ENCODE measurements around the gene OCEL1. TPM values are rescaled to one million over a fixed set of nuclear protein-coding genes. Genes with fewer than 3 reads are reported as not detected.

The OCEL1 gene
- total and polyA plus RNA-seq, 2 of the 13 experiments (the other 11 are each of a cell fraction or from before 2014, with no cell fraction given): 10.6 to 17.2 TPM

- TF ChIP-seq NR2F6 (IDR thresholded peaks at IDR 0.05) (no peak), NR2F6 (CRISPR knock-in tag; IDR thresholded peaks at IDR 0.05) (no peak), POLR2AphosphoS5 (IDR thresholded peaks at IDR 0.05; ENCODE audit: low read depth, low read length) (no peak), ZNF337 (CRISPR knock-in tag; IDR thresholded peaks at IDR 0.05; ENCODE audit: borderline replicate concordance, low read depth) (no peak)
Measured at GRCh38 chr19:17266026-17266425, 40.0 kb downstream of the OCEL1 start (continued).

- H3K79me2 ChIP-seq (ENCODE audit: insufficient read depth, low read length): peaks cover 13% of the 10 kb centered on the region
- peaks cover 0 to 6% of the 10 kb centered on the region in 2 experiments; a peak in 2 of 5 replicates for H3K27me3 ChIP-seq (ENCODE audit: control insufficient read depth in 1 of 2, insufficient read depth in 2 of 2, low read length in 2 of 2)
- H3K9ac ChIP-seq (ENCODE audit: insufficient read depth, low read depth, low read length): no peak overlapping the region
- peak overlapping the region; percentile 30; the same call in 1 of the 2 replicates for H3K4me2 ChIP-seq (ENCODE audit: low read depth, low read length)
- no peak for ATAC-seq
- no peak for DNase-seq (ENCODE audit: low spot score)
- CTCF ChIA-PET (ENCODE audit: low intra/inter-chr PET ratio, low total read pairs): no interaction called here
- FAIRE-seq: no peak
- H3K9me3 ChIP-seq (ENCODE audit: low read length): no peaks in the 10 kb centered on the region
- no peak overlapping the region for H2AFZ ChIP-seq (ENCODE audit: low read length)
- H4K20me1 ChIP-seq (ENCODE audit: insufficient read depth, low read length): no peaks in the 10 kb centered on the region
- WGBS (ENCODE audit: low lambda C conversion rate): 89% methylated on average over 12 of the region's 12 CpGs
- intact Hi-C loops (cut with micrococcal nuclease; ENCODE audit: unreplicated experiment): loop anchor here (5.0 kb wide), 1 partner anchor 39 kb away; the partner anchor contains the start of gene OCEL1
- TF ChIP-seq ZBTB38 (CRISPR knock-in tag; IDR thresholded peaks at IDR 0.05) (0 out of 2 replicates have a peak, but pooled peaks have one; percentile 56), ZNF362 (CRISPR knock-in tag; IDR thresholded peaks at IDR 0.05; ENCODE audit: borderline replicate concordance) (no peak), AHR (CRISPR knock-in tag; IDR thresholded peaks at IDR 0.05) (no peak), RELA (CRISPR knock-in tag; IDR thresholded peaks at IDR 0.05) (no peak)
- peaks cover 2 to 12% of the 10 kb centered on the region in 2 experiments; a peak in 3 of 5 replicates for H3K36me3 ChIP-seq (replicated peaks in 1 of 2; ENCODE audit: control insufficient read depth in 1 of 2, insufficient read depth in 2 of 2, low read length in 2 of 2)
- H3K27ac ChIP-seq (ENCODE audit: extremely low read length, insufficient read depth, low read length): no peak overlapping the region
- BruUV-seq (replicated peaks): no TSS peak
- POLR2A ChIA-PET: interaction anchor here (0.6 to 2.8 kb wide), 22 partner anchors 8 to 190 kb away, joined by 3 to 40 read pairs (median 5); partner anchors contain the start of genes BST2, DDA1, MRPL34 and NR2F6
- no peak overlapping the region for H3K4me3 ChIP-seq (replicated peaks in 1 of 3; ENCODE audit: insufficient read depth in 1 of 3, low read depth in 2 of 3, low read length in 3 of 3)
- in situ Hi-C loops (cut with HindIII; ENCODE audit: extremely low pct_ligation_motif_present, low pct_unique_long_range_greater_than_20kb): no loop called here
- peaks cover 44% of the 10 kb centered on the region for H3K4me1 ChIP-seq (ENCODE audit: insufficient read depth, low read length)
Measured at GRCh38 chr19:17266589-17266974, 40.6 kb downstream of the OCEL1 start.

Data from HepG2 (cell line).